SW480 (cell line): ENCODE data around the gene PABPN1L.

Experiments used
- DNase-seq: peaks from one replicate; pipeline ENCODE4 v3.0.0-alpha.2; 2016; ENCODE audit warnings: low spot score

PABPN1L gene, protein sequence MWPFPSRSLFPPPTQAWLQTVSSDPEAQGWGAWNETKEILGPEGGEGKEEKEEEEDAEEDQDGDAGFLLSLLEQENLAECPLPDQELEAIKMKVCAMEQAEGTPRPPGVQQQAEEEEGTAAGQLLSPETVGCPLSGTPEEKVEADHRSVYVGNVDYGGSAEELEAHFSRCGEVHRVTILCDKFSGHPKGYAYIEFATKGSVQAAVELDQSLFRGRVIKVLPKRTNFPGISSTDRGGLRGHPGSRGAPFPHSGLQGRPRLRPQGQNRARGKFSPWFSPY

DNA sequence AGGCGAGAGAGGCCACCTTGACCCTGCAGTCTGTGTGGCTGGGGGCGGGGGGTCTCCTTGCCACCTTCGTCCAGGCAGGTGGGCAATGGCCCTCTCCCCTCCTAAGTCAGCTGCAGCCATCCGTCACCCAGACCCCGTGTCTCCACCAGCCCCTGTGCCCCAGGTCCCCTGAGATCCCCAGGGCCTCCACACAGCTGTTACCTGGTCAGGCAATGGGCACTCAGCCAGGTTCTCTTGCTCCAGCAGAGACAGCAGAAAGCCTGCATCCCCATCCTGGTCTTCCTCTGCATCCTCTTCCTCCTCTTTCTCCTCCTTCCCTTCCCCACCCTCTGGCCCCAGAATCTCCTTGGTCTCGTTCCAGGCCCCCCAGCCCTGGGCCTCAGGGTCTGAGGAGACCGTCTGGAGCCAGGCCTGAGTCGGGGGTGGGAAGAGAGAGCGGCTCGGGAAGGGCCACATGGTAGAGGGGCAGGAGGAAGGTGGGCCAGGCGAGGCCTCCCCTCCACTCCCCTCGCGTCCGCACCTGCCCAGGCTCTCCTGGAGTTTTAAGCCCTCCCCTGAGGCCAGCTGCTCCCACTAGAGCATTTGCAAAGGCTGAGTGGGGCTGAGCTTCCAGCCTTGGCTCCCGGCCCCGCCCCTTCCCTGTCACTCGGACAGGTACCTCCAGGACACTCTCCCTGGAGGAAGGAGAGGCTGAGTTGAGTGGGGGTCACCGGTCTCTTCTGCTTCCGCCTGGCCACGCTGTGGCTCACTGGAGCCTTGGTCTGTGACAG, at the start of gene PABPN1L:
Gene PABPN1L, minus strand, starts transcription at position 510 of the 770 bp plus-strand sequence. Its CDS starts 54 bp downstream, at position 456.
- DNase-seq, result no peak

DNA sequence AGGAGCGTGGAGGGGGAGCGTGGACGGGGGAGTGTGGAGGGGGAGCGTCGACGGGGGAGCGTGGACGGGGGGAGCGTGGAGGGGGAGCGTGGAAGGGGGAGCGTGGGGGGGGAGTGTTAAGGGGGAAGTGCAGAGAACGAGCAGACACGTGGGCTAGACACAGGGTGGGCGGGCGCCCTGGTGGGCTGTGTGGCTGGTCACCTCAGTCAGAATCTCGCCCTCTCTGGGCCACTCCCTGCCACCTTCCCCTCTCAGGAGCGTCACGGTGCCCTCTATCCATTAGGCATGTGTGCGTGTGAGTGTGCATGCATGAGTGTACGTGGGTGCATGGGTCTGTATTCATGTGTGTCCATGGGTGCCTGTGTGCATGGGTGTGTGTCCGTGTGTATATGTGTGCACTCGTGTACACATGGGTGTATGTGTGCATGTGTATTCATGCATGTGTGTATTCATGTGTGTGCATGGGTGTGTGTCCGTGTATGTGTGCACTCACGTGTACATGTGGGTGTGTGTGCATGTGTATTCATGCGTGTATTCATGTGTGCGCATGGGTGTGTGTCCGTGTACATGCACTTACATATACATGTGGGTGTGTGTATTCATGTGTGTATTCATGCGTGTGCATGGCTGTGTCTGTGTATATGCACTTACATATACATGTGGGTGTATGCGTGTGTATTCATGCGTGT, 49.3 kb upstream of the PABPN1L start:
- no peak for DNase-seq

DNA sequence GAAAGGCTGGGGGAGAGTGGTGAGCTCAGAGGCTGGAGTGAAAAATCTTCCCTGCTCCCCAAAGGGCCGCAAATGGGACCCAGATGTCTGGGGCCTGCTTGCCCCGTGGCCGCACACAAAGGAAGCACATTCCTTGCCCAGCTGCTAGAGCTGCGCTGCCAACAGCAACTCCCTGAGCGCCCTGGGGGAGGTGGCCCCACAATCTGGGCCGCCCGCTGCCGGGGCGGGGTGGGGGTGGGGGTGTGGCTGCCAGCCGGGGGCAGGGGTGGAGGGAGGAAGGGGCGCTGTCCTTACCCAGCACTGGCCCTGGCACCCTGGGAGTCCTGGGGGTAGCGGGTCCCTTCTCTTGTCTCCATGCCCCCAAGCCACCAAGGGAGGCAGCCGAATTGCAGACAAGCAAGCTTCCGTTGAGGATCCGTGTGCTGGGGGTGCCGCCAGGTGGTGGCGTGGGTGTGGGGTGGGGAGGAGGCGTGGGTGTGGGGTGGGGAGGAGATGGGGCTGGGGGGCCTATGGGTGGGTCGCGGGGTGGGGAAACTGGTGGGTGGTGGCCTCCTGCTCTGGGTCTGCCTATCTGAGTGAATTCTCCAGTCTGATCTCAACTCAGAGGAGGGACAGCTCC, 48.4 kb upstream of the PABPN1L start:
- DNase-seq, result no peak

DNA sequence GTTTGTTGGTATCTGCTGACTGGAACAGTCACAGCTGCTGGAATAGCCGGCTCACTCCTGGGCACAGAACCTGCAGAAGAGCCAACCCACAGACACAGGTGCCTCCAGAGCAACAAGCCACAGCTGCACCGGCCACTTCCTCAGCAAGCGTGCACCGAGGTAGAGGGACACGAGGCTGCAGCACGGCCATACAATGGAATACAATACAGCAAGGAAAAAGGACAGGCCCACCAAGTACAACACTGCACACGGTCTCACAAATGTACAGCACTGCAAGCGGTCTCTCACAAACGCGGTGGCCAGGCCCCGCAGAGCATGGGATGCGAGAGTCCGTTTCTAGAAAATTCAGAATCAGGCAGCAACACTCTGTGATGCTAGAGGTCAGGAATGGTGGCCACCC, 47.4 kb upstream of the PABPN1L start:
- DNase-seq, result no peak

DNA sequence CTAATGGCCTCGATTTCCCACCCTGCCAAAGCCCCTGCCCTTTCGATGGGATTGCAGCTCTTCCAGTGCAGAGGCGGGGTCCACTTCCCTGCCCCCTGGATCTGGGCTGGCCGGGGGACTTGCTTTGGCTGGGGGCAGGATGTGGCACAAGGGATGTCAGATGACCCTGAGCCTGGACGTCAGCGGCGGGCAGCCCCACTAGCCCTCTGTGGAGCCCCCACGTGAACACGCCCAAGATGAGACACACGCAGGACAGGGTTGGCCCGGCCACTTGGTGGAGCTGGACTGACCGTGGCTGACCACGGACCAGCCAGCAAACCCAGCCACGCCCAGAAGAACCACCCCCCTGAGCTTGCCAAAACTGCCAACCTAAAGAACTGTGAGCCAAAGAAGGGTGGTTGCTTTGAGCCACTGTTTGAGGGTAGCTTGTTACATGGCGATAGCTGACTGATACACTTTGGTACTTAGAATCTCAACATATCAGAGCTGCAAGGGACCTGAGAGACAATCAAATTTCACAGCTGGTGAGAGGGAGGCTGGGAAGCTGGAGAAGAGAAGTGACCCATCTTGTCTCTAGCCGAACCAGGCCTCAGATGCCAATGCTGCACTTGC, 46.6 kb upstream of the PABPN1L start:
- no peak for DNase-seq

DNA sequence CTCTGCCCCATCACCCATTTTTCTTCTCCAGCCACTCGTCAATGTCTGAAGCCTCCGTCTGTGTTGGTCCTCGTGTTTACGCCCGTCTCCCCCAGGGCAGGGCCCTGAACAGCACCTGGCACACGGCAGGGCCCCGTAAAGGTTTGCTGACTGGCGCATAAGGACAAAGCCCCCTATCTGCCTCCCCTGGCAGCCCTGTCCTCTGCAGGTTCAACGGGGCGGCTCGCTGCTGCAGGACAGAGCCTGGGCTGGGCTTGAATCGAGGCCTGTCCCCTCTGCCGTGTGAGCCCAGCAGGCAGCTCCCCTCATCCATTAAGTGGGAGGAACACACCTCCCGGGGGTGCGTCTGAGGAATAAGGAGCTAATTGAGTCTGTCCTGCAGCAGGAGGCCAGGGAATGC, 46.1 kb upstream of the PABPN1L start:
- DNase-seq, result no peak

DNA sequence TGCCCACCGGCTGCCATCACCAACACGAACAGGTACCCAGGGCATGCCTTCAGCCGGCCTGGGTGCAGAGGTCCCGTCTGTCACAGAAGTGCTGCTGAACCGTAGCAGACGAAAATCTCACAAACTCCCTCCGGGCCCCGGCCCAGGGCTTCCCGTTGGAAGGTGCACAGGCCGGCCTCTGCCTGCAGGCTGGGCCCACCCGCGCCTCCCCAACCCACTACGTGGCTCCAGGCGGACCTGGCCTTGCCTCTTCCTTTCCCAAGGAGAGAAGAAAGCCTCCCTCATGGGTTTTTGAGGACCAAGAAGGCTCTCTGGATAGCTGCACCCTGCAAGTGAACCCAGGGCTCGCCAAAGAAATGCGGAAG, 45.5 kb upstream of the PABPN1L start:
- DNase-seq, result no peak

DNA sequence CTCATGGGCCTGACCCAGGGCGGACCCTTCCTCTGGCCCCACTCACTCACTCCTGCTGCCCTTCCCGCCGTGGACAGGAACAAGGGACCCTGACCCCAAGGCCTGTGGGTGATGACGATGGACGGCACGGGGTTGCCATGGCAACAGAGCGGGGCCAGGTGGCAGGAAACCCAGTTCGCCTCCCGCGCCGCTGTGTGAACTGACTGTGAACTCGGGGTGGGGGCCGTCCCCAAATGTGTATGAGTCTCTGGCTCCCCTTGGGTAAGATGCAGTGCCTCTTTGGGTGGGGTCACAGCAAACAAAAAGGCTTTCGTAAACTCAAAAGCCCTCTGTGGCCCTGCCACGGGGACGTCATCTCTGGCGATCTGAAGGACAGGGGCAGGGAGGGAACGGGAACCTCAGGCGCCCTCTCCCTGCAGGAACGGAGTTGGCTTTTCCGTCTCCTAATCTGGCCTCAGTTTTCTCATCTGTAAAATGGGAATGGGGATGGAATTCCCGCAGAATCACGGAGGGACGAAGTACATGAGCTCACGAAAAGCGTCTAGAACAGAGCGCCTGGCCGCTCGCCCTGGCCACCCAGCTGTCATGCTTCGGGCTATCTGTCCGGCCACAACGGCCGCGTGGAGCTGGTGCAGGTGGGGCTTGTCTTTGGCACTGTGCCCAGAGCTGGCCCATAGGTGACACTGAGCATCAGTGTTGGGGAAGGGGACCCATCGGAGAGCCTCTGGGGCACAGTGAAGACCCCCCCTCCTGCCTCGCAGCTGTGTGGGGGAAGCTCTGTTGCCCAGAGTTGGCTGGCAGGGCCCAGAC, 44.9 kb upstream of the PABPN1L start:
- no peak for DNase-seq

DNA sequence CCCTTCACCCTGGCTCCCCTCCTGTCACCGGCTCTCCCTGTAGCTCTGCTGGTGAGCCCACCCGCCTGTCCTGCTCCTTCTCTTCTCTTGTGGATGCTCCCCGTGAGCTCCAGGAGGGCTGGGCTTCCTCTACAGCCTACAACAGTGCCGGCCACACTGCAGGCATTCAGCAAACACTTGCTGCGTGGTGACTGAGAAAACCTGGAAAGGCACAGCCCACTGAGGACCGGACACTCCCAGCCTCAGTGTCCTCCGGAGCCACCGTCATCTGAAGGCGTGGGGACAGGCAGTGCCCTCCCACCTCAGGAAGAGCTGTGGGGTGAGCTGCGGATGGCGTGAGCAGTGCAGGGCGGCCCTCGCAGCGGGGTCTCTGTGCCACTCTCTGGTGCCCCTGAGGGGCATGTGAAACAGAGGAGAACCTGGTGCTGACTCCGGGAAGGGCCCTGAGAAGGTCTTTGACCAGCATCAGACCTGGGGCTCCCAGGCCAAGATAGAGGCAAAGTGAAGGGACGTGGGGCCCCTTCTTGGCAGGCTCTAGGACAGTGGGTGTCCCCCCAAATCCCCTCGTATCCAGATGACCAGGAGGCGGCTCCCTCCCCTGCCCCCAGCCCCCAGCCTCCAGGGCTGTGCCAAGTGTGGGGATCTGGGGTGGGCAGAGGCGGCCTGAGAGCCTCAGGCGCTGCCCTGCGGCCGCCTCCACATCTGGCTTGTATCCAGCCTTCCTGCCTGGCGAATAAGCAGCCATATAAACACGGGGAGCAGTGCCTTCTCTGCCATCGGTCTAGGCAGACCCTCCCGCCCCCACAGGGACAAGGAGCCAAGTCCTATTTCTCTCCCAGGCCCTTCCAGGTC, 44.0 kb upstream of the PABPN1L start:
- no peak for DNase-seq

DNA sequence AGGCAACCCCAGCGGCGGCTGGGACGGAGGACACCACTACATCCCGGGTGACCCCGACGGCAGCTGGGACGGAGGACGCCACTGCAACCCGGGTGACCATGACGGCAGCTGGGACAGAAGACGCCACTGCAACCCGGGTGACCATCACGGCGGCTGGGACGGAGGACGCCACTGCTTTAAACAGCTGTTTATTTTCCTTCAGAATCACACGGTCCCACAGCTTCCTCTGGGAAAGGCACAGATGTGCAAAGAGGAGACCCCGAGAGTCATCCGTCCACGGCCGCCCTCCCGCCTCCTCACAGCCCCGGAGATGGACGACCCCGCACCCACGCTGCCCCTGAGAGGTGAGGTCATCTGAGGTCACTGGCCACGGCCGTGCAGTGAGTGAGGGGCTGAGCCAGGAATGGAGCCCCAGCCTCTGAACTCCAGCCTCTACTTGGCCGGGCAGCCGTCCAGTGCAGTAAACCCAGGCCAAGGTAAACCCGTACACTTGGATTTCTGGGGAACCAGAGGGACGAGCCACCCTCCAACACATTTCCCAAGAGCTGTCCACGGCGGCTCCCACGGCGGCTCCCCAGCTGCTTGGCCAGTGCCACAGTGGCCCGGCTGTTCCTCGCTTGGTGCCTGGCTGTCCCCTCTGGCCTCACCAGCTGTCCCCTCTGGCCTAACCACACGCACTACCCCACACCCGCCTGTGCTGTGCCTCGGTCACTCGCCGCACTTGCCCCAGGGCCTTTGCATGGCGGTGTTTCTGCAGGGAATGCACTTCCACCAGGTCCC, 43.2 kb upstream of the PABPN1L start:
- DNase-seq, result no peak

DNA sequence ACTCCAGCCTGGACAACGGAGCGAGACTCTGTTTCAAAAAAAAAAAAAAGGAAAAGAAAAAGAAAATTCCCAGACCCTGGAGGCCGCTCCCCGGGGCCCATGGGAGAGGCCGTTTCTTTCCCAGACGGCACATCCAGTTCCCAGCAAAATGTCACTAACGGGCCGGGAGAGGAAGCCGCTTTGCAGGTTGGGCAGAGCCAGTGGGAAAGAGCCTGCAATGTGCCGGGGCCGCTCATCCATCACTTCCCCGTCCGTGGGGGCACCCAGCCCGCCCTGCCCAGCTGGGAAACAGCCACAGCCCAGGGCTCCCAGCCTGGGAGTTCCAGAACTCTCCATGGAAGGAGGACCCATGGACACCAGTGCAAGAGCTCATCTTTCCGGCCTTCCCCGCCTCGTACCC, 41.8 kb upstream of the PABPN1L start:
- DNase-seq, result no peak

DNA sequence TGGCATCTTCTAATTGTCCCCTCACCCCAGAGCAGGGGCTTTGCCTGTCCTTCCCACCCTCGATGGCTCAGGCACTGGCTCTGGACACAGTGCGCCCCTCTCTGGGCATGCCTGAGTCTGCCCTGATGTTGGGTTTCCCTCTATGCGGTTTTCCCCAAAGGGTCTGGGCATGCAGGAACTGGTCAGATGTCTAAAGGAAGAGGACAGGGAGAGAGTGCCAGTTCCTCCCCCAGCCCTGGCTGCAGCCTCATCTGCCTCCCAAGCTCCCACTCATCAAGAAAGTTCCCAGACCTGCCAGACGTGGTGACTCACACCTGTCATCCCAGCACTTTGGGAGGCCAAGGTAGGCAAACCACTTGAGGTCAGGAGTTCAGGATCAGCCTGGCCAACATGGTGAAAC, 41.3 kb upstream of the PABPN1L start:
- DNase-seq, result peak; percentile 10

DNA sequence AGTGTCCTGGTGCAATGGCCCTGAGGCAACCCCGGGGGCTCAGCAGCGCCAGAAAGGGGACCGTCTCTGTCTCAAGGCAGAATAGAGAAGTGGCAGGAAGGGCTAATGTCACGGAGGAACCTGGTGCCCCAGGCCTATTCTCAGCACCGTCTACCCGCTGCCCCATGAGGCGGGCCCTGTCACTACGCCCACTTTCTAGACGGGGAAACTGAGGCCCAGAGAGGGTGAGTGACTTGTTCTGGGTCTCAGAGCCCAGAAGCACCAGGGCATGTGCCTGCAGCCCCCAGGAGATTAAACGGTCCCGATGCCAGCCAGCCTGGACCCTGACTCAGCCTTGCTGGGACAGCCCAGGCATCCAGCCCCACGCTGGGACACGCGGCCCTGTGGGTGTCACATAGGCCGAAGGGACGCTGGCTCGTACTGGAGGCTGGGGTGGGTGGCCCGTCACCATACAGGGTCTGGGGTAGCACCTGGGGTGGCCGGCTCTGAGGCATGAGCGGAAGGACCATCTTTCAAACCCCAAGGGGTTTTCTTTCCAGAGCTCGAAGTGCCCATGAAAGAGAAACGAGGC, 40.2 kb upstream of the PABPN1L start:
- no peak for DNase-seq

DNA sequence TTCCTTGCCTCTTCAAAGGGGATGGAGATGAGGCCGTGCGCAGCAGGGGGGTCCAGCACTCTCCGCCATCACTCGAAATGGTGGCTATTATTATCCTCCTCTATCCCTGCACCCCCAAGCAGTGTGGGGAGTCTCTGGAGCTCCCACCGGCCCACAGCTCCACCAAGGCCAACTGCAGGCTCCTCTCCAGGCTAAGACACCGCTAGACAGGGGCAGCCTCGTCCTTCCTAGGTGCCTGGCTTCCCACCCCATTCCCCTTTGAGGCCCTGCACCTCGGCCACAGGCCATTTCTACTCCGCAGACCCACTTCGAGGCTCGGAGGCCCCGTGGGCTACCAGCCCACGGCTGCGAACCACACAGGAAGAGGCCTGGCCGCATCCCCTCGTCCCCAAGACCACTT, 39.6 kb upstream of the PABPN1L start:
- no peak for DNase-seq

DNA sequence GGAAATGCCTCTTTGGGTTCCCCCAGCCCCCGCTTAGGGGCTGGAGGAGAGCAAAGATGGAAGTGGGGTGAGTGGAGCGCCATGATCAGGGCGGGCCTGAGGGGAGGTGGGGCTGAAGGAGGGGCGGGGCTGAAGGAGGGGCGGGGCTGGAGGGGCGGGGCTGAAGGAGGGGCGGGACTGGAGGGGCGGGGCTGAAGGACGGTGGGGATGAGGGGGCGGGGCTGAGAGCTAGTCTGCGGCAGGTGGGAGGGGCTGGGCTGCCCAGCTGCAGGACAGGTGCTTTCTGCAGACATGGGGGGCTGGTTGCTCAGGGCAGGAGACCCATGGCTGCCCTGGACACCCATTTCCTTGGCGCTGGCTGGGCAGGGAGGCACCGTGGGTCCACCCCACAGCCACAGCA, 39.1 kb upstream of the PABPN1L start:
- no peak for DNase-seq

DNA sequence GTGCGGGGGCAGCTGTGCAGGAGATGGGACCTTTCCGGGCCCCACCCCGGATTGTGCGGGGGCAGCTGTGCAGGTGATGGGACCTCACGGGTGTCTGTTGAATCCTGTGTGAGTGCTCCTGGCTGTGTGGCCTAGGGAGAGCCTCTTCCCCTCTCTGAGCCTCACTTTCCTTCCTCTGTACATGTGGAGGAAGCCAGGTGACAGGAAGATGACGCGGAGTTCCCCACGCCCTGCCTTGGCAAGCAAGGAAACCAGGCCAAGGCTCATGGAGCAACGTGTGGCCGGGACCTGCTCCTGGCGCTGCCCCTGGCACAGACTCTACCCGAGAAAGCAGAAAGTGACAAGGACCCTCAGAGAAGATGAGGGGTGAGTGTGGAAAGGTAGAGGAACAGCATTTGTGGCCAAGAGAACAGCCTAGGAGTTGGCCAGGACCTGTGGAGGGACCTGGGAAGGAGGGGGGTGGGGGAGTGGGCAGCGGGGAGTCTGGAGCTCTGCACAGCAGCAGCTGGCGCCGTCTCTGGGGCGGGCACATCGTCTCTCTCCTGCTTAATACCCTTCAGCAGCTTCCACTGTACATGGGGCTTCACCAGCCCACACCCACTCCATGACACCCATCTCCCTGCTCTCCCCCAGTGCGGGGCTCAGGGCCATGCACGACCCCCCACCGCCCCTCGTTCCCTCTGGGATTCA, 38.4 kb upstream of the PABPN1L start:
- no peak for DNase-seq

DNA sequence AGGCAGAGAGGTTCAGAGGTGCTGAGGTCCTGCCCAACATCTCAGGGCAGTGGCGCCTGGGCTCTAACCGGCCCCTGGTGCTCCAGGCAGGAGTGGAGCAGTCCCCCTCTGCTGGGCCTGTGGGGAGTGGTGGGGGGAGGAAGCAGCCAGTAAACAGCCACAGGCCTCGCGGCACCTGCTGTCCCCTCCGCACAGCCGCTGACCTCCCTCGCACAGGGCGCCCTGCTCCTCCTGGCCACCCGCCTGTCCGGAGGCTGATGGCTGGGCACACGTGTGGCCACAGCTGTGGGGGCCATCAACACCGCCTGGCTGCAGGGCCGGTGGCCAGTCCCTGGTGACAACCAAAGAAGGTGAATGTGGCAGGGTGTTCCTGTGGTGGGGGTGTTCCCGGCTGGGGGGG, 36.8 kb upstream of the PABPN1L start:
- DNase-seq, result no peak

DNA sequence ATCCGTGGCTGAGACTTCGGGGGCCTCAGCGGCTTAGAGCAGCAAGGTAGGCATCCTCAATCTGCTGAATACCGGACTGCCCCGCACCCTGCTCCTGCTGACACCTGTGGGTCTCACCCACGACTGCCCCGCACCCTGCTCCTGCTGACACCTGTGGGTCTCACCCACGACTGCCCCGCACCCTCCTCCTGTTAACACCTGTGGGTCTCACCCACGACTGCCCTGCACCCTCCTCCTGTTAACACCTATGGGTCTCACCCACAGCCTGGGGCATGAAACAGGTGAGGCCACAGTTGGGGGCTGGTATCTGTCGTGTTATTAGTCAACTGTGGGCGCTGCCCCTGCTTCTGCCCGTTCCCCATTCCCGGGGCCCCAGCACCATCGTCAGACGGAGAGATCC, 36.3 kb upstream of the PABPN1L start:
- no peak for DNase-seq
